ENCODE results near the gene TSPAN3.

The TSPAN3 gene

DNA sequence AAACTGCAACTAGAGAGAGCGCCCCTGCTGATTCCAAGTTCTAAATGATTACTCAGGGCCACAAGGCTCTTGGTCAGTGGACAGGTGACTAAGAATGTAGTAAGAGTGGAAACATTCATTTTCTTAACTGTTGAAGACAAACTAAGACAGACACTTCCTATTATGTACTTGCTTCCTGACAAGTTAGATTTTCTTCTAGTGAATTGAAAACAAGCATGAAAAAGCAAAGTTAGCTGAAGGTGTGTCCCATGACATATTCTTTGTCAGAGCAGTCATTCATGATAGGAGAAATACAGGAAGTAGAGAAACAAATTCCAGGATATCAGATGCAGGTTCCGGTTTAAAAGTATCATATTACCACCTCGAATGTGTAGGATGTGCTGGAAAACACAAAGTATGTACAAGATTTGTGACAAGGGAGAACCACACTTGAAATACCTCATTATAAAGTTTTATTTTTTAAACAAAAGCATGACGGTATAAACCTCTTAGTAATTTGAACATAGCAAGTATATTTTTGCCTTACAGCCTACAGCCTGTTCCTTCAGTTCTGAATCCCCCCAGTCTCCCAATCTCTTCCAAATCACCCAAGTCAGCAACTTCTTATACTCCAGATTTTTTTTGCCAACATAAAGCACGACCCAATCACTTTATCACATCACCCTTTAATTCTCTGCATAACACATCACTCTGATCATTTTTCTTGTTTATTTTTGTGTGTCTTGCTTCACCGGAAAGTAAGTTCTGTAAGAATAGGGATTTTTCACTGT is 6.2 kb downstream of the TSPAN3 start:
- H3K9me2 ChIP-seq (replicated peaks; ENCODE audit: control insufficient read depth, low read length), result no peaks in the 10 kb centered on the region
- peaks cover 27% of the 10 kb centered on the region for H4K20me1 ChIP-seq (ENCODE audit: control insufficient read depth, insufficient read depth, low read depth, low read length)
- TF ChIP-seq EZH2phosphoT487 (IDR thresholded peaks at IDR 0.05; ENCODE audit: borderline replicate concordance, low read length), result no peak
- TF ChIP-seq, protein P1, sequence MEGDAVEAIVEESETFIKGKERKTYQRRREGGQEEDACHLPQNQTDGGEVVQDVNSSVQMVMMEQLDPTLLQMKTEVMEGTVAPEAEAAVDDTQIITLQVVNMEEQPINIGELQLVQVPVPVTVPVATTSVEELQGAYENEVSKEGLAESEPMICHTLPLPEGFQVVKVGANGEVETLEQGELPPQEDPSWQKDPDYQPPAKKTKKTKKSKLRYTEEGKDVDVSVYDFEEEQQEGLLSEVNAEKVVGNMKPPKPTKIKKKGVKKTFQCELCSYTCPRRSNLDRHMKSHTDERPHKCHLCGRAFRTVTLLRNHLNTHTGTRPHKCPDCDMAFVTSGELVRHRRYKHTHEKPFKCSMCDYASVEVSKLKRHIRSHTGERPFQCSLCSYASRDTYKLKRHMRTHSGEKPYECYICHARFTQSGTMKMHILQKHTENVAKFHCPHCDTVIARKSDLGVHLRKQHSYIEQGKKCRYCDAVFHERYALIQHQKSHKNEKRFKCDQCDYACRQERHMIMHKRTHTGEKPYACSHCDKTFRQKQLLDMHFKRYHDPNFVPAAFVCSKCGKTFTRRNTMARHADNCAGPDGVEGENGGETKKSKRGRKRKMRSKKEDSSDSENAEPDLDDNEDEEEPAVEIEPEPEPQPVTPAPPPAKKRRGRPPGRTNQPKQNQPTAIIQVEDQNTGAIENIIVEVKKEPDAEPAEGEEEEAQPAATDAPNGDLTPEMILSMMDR (IDR thresholded peaks at IDR 0.05; ENCODE audit: low read depth, low read length, poor library complexity, severe bottlenecking), result no peak
- peaks cover 28% of the 10 kb centered on the region for H3K36me3 ChIP-seq (ENCODE audit: control insufficient read depth, low read length)
- H3K79me2 ChIP-seq (ENCODE audit: control insufficient read depth, low read length), result peaks cover 98% of the 10 kb centered on the region
- H3K4me3 ChIP-seq (ENCODE audit: low read length), result no peak overlapping the region
- peaks cover 64% of the 10 kb centered on the region for H3K4me1 ChIP-seq (ENCODE audit: control insufficient read depth, low read length)
- peaks cover 3% of the 10 kb centered on the region; the same call in 1 of the 2 replicates for H3F3A ChIP-seq (ENCODE audit: control insufficient read depth, insufficient read depth)
- H3K27ac ChIP-seq (ENCODE audit: low read depth, low read length), result no peak overlapping the region
- H3K27me3 ChIP-seq (ENCODE audit: control insufficient read depth, low read length), result no peaks in the 10 kb centered on the region
- no peaks in the 10 kb centered on the region for H3K9me3 ChIP-seq (ENCODE audit: control insufficient read depth, insufficient read depth, low read length)
- H3K4me2 ChIP-seq (ENCODE audit: low read length), result no peak overlapping the region

DNA sequence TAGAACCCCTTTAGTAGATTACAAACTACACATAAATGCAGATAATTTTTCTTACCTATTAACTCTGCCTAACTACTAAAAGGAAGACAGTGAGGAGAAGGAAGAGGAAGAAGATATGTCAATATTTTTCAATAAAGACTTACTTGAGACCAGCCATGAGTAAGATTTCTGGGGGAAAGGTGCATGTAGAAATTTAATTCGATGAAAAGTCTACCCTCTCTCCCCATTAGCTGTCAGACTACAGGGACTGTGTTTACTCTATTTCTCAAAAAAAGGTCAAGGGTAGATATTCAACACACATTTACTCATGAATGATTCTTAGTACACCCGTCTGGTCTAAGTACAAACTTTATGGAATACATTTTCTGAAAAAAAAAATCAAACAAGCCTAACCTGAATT is 6.8 kb downstream of the TSPAN3 start:
- no peak overlapping the region for H3K27ac ChIP-seq (ENCODE audit: low read depth, low read length)
- no peaks in the 10 kb centered on the region for H3K27me3 ChIP-seq (ENCODE audit: control insufficient read depth, low read length)
- no peak overlapping the region for H3K4me3 ChIP-seq (ENCODE audit: low read length)
- H4K20me1 ChIP-seq (ENCODE audit: control insufficient read depth, insufficient read depth, low read depth, low read length), result peaks cover 25% of the 10 kb centered on the region
- no peak overlapping the region for H3K4me2 ChIP-seq (ENCODE audit: low read length)
- no peak for TF ChIP-seq EZH2phosphoT487 (IDR thresholded peaks at IDR 0.05; ENCODE audit: borderline replicate concordance, low read length)
- H3K79me2 ChIP-seq (ENCODE audit: control insufficient read depth, low read length), result peaks cover 98% of the 10 kb centered on the region
- peaks cover 23% of the 10 kb centered on the region for H3K36me3 ChIP-seq (ENCODE audit: control insufficient read depth, low read length)
- peaks cover 62% of the 10 kb centered on the region for H3K4me1 ChIP-seq (ENCODE audit: control insufficient read depth, low read length)
- H3F3A ChIP-seq (ENCODE audit: control insufficient read depth, insufficient read depth), result peaks cover 3% of the 10 kb centered on the region; the same call in 1 of the 2 replicates
- no peaks in the 10 kb centered on the region for H3K9me3 ChIP-seq (ENCODE audit: control insufficient read depth, insufficient read depth, low read length)
- no peaks in the 10 kb centered on the region for H3K9me2 ChIP-seq (replicated peaks; ENCODE audit: control insufficient read depth, low read length)

DNA sequence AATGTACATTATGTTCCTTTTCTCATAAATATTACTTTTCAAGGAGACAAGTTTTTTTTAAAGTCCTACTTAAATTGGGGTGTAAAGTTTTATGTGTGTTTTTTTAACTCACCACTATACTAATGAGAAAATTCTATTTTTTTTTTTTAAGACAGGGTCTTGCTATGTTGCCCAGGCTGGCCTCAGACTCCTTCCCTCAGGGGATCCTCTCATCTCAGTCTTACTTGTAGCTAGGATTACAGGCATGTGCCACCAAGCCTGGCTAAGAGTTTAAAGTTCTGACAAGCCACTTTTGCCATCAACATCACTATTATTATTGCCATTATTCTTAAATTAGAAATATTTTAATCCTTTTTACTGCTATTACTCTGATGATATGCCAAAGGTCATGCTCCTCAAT is 7.7 kb downstream of the TSPAN3 start:
- Histone ChIP-seq H3K4me1 (ENCODE audit: control insufficient read depth, low read length) (peaks cover 53% of the 10 kb centered on the region), H4K20me1 (ENCODE audit: control insufficient read depth, insufficient read depth, low read depth, low read length) (peaks cover 29% of the 10 kb centered on the region), H3K9me3 (ENCODE audit: control insufficient read depth, insufficient read depth, low read length) (no peaks in the 10 kb centered on the region), H3K36me3 (ENCODE audit: control insufficient read depth, low read length) (peaks cover 21% of the 10 kb centered on the region), H3K4me3 (ENCODE audit: low read length) (no peak overlapping the region), H3K27ac (ENCODE audit: low read depth, low read length) (no peak overlapping the region), H3K27me3 (ENCODE audit: control insufficient read depth, low read length) (no peaks in the 10 kb centered on the region), H3F3A (ENCODE audit: control insufficient read depth, insufficient read depth) (peaks cover 3% of the 10 kb centered on the region; the same call in 1 of the 2 replicates), H3K4me2 (ENCODE audit: low read length) (no peak overlapping the region), H3K79me2 (ENCODE audit: control insufficient read depth, low read length) (peaks cover 96% of the 10 kb centered on the region), H3K9me2 (replicated peaks; ENCODE audit: control insufficient read depth, low read length) (no peaks in the 10 kb centered on the region)
- TF ChIP-seq, protein P1 (IDR thresholded peaks at IDR 0.05; ENCODE audit: low read depth, low read length, poor library complexity, severe bottlenecking), result no peak
- TF ChIP-seq EZH2phosphoT487 (IDR thresholded peaks at IDR 0.05; ENCODE audit: borderline replicate concordance, low read length), result no peak

DNA sequence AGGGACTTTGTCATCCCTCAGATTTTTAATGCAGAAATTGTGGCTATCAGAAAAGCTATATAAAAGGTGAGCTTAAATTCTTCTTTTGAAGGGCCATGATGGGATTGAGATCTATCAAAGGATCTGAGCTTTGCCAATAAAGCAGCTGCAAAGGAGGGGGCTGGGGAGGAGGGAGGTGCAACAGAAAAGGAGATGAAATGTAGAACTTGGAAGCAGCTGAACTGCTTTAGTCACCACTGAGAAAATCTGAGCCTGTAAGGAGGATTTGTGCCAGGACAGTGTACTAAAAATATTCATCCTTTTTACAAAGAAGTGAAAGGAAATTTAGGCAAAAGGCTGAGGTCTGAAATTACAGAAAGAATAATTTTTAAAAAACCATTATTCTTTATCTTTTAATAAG is 10.4 kb downstream of the TSPAN3 start:
- Histone ChIP-seq H3K27ac (ENCODE audit: low read depth, low read length) (no peak overlapping the region), H3F3A (ENCODE audit: control insufficient read depth, insufficient read depth) (peaks cover 3% of the 10 kb centered on the region; the same call in 1 of the 2 replicates), H3K9me2 (replicated peaks; ENCODE audit: control insufficient read depth, low read length) (no peaks in the 10 kb centered on the region), H3K4me1 (ENCODE audit: control insufficient read depth, low read length) (peaks cover 41% of the 10 kb centered on the region), H3K36me3 (ENCODE audit: control insufficient read depth, low read length) (peaks cover 14% of the 10 kb centered on the region), H4K20me1 (ENCODE audit: control insufficient read depth, insufficient read depth, low read depth, low read length) (peaks cover 28% of the 10 kb centered on the region), H3K27me3 (ENCODE audit: control insufficient read depth, low read length) (no peaks in the 10 kb centered on the region), H3K79me2 (ENCODE audit: control insufficient read depth, low read length) (peaks cover 88% of the 10 kb centered on the region), H3K4me3 (ENCODE audit: low read length) (no peak overlapping the region), H3K9me3 (ENCODE audit: control insufficient read depth, insufficient read depth, low read length) (no peaks in the 10 kb centered on the region), H3K4me2 (ENCODE audit: low read length) (peak overlapping the region; percentile 42)
- TF ChIP-seq EZH2phosphoT487 (IDR thresholded peaks at IDR 0.05; ENCODE audit: borderline replicate concordance, low read length), result no peak

Data from DOHH2 (cell line).